ENCODE results near the gene ELMO3.

DNA sequence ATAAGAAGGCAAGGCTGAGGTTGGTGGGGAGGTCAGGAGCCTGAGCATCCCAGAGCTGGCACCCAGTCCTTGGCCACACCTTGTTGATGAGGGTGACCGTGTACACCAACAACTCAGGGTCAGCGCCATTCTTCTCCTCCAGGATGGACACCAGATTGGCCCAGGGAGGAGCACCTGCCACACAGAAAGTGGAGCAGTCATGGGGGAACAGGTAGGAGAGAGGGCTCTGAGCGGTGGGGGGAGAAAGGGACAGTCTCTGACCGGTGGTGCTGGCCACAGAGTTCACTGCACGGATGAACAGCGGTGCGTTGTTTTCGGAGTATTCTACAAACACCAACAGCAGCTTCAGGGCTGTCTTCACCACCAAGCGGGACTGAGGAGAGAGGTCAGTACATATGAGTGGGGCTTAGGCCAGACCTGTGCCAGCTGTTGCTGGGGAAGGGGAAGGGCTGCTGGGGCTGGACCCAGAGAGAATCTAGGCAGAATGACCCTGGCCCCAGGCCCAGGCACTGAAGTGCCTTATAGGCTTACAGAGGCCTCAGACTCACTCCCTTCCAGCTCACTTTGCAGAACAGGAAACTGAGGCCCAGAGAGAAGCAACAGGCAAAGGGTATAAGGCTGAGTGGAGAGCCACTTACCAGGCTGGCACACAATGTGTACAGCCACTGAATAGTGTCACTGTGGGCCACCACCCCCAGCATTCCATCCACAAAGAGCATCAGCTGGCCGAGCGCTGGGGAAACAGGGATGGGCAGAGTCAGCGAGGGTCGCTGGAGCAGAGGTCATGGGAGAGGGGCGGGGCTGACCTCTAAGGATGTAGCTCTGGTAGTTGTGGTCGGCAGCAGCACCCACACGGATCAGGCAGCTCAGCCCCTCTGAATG lies 38.7 kb downstream of the ELMO3 start:
- TF ChIP-seq CTCF (IDR thresholded peaks at IDR 0.05; ENCODE audit: low read depth, low read length), result no peak
- TF ChIP-seq EZH2phosphoT487 (IDR thresholded peaks at IDR 0.05; ENCODE audit: low read depth), result no peak

Measured in OCI-LY3 (cell line).